ENCODE results near the gene SLC1A7. TPM values are rescaled to one million over a fixed set of nuclear protein-coding genes. Genes with fewer than 3 reads are reported as not detected.
A peak's percentile ranks its signal among the peaks of the same experiment; 100 is the strongest.

SLC1A7 gene
- total and polyA plus RNA-seq, 2 of the 13 experiments (the other 11 are each of a cell fraction or from before 2014, with no cell fraction given) = 0.04 to 2.0 TPM

DNA sequence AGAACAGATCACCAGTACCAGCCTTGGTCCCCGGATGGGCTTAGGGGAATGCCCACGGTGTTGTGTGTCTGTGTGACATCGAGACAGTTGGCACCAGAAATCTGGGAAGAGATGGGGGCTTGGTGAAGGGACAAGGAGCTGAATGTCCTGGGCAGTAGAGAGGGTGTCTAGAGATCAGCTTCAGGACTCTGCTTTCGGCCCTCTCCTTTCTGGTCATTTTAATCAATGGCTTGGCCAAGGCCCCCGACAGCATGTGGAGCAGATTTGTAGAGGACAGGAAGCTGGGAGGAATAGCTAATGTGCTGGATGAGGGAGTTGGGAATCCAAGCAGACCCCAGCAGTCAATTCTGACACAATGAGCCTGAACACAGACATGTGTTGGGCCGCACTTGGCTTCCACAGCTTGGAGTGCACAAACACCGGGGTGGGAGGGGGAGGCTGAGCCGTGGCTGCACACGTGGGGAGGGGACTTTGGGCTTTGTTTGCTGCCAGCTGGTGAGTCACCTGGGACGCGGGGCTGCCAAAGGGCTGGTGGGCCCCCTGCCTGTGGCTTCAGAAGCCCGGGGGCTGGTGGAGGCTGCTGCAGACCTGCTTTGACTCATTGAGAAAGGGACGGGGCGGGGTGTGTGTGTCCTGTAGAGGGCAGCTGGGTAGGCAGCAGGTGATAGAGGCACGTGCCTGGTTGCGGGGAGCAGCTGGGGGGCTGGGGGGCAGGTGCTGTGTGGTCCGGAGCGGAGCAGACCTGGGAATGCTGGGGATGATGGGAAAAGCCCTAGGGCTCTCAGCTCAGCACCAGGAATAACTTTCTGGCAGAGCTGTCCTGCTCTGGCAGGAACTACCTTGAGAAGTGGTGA is 20.9 kb downstream of the SLC1A7 start (continued):
- TF ChIP-seq, protein P1, sequence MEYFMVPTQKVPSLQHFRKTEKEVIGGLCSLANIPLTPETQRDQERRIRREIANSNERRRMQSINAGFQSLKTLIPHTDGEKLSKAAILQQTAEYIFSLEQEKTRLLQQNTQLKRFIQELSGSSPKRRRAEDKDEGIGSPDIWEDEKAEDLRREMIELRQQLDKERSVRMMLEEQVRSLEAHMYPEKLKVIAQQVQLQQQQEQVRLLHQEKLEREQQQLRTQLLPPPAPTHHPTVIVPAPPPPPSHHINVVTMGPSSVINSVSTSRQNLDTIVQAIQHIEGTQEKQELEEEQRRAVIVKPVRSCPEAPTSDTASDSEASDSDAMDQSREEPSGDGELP (IDR thresholded peaks at IDR 0.05; ENCODE audit: borderline replicate concordance, low read depth) = peak; percentile 99
- TF ChIP-seq, protein P2, sequence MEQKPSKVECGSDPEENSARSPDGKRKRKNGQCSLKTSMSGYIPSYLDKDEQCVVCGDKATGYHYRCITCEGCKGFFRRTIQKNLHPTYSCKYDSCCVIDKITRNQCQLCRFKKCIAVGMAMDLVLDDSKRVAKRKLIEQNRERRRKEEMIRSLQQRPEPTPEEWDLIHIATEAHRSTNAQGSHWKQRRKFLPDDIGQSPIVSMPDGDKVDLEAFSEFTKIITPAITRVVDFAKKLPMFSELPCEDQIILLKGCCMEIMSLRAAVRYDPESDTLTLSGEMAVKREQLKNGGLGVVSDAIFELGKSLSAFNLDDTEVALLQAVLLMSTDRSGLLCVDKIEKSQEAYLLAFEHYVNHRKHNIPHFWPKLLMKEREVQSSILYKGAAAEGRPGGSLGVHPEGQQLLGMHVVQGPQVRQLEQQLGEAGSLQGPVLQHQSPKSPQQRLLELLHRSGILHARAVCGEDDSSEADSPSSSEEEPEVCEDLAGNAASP (CRISPR knock-in tag; IDR thresholded peaks at IDR 0.05; ENCODE audit: borderline replicate concordance) = peak; percentile 71
- peak; percentile 65; the same call in 1 of the 2 replicates for TF ChIP-seq ARNT2 (CRISPR knock-in tag; IDR thresholded peaks at IDR 0.05; ENCODE audit: low read depth)
- TF ChIP-seq, protein P3, sequence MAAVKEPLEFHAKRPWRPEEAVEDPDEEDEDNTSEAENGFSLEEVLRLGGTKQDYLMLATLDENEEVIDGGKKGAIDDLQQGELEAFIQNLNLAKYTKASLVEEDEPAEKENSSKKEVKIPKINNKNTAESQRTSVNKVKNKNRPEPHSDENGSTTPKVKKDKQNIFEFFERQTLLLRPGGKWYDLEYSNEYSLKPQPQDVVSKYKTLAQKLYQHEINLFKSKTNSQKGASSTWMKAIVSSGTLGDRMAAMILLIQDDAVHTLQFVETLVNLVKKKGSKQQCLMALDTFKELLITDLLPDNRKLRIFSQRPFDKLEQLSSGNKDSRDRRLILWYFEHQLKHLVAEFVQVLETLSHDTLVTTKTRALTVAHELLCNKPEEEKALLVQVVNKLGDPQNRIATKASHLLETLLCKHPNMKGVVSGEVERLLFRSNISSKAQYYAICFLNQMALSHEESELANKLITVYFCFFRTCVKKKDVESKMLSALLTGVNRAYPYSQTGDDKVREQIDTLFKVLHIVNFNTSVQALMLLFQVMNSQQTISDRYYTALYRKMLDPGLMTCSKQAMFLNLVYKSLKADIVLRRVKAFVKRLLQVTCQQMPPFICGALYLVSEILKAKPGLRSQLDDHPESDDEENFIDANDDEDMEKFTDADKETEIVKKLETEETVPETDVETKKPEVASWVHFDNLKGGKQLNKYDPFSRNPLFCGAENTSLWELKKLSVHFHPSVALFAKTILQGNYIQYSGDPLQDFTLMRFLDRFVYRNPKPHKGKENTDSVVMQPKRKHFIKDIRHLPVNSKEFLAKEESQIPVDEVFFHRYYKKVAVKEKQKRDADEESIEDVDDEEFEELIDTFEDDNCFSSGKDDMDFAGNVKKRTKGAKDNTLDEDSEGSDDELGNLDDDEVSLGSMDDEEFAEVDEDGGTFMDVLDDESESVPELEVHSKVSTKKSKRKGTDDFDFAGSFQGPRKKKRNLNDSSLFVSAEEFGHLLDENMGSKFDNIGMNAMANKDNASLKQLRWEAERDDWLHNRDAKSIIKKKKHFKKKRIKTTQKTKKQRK (IDR thresholded peaks at IDR 0.05; ENCODE audit: low read length) = no peak
- TF ChIP-seq EEA1 (CRISPR knock-in tag; IDR thresholded peaks at IDR 0.05; ENCODE audit: borderline replicate concordance) = no peak
- TF ChIP-seq KDM2A (CRISPR knock-in tag; IDR thresholded peaks at IDR 0.05; ENCODE audit: borderline replicate concordance, low read depth) = peak; percentile 73; the same call in 1 of the 2 replicates
- TF ChIP-seq DMAP1 (CRISPR knock-in tag; IDR thresholded peaks at IDR 0.05) = peak; percentile 55; the same call in 1 of the 2 replicates
- 0 out of 2 replicates have a peak, but pooled peaks have one; percentile 33 for TF ChIP-seq ZNF160 (CRISPR knock-in tag; IDR thresholded peaks at IDR 0.05)
- TF ChIP-seq, protein P4, sequence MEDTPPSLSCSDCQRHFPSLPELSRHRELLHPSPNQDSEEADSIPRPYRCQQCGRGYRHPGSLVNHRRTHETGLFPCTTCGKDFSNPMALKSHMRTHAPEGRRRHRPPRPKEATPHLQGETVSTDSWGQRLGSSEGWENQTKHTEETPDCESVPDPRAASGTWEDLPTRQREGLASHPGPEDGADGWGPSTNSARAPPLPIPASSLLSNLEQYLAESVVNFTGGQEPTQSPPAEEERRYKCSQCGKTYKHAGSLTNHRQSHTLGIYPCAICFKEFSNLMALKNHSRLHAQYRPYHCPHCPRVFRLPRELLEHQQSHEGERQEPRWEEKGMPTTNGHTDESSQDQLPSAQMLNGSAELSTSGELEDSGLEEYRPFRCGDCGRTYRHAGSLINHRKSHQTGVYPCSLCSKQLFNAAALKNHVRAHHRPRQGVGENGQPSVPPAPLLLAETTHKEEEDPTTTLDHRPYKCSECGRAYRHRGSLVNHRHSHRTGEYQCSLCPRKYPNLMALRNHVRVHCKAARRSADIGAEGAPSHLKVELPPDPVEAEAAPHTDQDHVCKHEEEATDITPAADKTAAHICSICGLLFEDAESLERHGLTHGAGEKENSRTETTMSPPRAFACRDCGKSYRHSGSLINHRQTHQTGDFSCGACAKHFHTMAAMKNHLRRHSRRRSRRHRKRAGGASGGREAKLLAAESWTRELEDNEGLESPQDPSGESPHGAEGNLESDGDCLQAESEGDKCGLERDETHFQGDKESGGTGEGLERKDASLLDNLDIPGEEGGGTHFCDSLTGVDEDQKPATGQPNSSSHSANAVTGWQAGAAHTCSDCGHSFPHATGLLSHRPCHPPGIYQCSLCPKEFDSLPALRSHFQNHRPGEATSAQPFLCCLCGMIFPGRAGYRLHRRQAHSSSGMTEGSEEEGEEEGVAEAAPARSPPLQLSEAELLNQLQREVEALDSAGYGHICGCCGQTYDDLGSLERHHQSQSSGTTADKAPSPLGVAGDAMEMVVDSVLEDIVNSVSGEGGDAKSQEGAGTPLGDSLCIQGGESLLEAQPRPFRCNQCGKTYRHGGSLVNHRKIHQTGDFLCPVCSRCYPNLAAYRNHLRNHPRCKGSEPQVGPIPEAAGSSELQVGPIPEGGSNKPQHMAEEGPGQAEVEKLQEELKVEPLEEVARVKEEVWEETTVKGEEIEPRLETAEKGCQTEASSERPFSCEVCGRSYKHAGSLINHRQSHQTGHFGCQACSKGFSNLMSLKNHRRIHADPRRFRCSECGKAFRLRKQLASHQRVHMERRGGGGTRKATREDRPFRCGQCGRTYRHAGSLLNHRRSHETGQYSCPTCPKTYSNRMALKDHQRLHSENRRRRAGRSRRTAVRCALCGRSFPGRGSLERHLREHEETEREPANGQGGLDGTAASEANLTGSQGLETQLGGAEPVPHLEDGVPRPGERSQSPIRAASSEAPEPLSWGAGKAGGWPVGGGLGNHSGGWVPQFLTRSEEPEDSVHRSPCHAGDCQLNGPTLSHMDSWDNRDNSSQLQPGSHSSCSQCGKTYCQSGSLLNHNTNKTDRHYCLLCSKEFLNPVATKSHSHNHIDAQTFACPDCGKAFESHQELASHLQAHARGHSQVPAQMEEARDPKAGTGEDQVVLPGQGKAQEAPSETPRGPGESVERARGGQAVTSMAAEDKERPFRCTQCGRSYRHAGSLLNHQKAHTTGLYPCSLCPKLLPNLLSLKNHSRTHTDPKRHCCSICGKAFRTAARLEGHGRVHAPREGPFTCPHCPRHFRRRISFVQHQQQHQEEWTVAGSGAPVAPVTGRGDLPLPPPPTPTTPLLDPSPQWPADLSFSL (CRISPR knock-in tag; IDR thresholded peaks at IDR 0.05) = peak; percentile 51; the same call in 1 of the 2 replicates
- peak; percentile 74; the same call in 1 of the 2 replicates for TF ChIP-seq NR1H2 (CRISPR knock-in tag; IDR thresholded peaks at IDR 0.05; ENCODE audit: borderline replicate concordance, low read depth)
- TF ChIP-seq, protein P5, sequence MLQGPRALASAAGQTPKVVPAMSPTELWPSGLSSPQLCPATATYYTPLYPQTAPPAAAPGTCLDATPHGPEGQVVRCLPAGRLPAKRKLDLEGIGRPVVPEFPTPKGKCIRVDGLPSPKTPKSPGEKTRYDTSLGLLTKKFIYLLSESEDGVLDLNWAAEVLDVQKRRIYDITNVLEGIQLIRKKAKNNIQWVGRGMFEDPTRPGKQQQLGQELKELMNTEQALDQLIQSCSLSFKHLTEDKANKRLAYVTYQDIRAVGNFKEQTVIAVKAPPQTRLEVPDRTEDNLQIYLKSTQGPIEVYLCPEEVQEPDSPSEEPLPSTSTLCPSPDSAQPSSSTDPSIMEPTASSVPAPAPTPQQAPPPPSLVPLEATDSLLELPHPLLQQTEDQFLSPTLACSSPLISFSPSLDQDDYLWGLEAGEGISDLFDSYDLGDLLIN (CRISPR knock-in tag; IDR thresholded peaks at IDR 0.05; ENCODE audit: borderline replicate concordance) = no peak
- no peak for TF ChIP-seq ZNF572 (CRISPR knock-in tag; IDR thresholded peaks at IDR 0.05)

Data from HepG2 (cell line).